GM12873 (cell line): Measurements from ENCODE around the gene TMEM151A.

ENCODE experiments used
- TF ChIP-seq, protein P1 (sequence below): IDR thresholded peaks from 2 replicates; pipeline ENCODE4 v1.5.1; 2012; ENCODE audit warnings: low read depth, mild to moderate bottlenecking, moderate library complexity, low read length, control low read depth; ENCODE audit not compliant: insufficient read depth; ENCODE audit errors: missing control alignments

Gene TMEM151A

DNA sequence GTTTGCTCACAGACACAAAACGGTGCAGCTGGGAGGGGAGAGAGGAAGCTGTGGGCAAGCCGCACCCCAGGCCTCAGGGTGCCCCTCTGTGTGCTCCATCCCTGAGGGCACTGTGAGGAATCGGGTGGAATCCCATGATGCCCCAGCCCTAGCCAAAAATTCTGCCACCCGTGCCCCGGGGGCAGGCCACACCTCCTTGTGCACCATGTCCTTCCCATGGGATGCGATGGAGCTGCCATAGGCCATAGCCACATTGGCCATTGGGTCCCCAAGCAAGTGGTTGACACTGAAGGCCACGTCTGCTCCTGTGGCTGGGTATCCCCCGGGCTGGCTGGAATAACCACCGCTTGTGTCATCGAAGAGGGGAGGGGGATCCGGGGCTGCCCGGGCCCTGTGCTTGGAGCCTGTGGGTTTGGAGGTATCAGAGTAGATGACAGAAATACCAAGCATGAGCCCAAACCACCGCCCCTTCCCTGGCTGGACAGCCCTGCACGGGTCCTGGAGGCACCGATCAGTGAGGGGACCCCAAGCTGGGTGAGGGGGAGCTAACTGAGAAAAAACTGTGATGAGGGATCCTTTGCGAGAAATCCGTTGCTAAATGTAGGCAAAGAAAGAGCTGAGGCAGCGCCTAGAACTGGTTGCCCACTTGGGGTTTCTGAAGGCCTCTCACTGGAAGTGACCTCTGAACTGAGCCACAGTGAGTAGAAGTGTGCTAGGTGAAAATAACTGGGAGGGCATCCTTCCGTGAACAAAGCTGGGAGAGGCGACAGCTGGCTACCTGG lies 3.6 kb upstream of the TMEM151A start:
- TF ChIP-seq, protein P1, sequence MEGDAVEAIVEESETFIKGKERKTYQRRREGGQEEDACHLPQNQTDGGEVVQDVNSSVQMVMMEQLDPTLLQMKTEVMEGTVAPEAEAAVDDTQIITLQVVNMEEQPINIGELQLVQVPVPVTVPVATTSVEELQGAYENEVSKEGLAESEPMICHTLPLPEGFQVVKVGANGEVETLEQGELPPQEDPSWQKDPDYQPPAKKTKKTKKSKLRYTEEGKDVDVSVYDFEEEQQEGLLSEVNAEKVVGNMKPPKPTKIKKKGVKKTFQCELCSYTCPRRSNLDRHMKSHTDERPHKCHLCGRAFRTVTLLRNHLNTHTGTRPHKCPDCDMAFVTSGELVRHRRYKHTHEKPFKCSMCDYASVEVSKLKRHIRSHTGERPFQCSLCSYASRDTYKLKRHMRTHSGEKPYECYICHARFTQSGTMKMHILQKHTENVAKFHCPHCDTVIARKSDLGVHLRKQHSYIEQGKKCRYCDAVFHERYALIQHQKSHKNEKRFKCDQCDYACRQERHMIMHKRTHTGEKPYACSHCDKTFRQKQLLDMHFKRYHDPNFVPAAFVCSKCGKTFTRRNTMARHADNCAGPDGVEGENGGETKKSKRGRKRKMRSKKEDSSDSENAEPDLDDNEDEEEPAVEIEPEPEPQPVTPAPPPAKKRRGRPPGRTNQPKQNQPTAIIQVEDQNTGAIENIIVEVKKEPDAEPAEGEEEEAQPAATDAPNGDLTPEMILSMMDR: no peak

GRCh38 chr11:66288671-66289547 lies 2.8 kb upstream of the TMEM151A start, which contains the start of gene YIF1A:
Gene YIF1A, minus strand, starts transcription at chr11:66289143. Its CDS starts 158 bp downstream, at chr11:66288985.
- TF ChIP-seq, protein P1: no peak

DNA sequence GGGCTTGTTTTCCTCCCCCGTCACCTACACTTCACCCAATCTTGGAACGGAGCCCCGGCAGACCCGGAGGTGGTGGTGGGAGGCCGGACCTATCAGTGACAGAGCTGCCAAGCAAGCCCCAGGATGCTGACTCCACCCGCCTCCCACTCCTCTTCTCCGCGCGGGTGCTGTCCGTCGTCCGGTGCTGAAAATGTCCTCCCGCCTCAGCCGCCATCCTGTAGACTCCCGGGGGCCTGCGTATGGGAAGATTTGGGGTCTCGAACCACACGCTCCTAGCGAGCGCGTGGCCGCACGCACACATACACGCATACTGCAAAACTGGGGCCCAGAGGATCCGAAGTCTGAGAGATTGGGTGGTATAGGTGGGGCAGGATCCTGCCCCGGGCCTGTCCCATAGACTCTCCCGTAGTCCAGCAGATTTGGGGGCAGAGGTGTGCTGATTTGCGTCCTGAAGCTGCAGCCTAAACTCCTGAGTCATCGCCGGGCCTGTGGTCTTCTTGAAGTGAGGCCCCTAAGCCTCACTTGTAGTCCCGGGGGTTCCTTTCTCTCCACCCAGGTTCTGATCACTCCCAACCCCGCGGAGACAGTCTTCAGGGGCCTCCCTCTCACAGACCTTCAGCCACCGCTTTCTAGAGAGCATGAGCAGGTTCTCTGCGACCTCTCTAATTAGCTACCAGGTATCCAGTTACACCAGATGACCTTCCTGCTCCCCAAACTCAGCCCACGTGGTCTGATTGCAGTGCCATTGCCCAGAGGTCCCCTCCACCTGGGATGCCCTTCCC lies 2.0 kb upstream of the TMEM151A start:
- TF ChIP-seq, protein P1: no peak

DNA sequence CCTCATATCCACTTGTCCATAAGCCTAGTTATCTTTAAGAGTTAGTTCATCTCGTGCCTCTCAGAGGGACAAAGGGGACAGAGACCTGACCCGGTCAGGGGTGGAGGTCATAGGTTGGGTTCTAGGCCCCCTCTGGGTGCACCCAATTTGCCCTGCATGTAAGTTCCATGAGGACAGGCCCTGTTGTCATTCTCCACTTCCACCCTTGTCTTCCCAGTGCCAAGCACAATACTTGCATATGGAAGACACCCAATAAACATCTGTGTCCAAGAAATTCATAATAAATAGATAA lies 1.4 kb upstream of the TMEM151A start:
- TF ChIP-seq, protein P1: no peak

DNA sequence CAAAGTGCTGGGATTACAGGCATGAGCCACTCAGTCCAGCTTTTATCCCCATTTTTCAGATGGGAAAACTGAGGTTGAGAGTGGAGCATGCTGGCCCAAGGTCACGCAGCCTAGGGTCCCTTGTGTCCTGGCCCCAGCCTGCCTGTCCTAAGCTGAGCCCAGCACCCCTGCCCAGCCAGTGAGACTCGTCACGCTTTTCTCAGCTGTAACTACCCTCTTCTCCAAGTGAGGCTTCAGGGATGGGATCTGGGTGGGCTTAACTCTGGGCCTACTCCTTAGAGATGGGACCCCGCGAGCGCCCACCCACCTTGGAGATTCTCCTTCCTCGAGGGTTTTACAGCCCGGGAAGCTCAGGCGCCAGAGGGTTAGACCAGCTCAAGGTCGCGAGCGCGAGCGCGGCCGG lies 390 bp upstream of the TMEM151A start:
- TF ChIP-seq, protein P1: no peak

DNA sequence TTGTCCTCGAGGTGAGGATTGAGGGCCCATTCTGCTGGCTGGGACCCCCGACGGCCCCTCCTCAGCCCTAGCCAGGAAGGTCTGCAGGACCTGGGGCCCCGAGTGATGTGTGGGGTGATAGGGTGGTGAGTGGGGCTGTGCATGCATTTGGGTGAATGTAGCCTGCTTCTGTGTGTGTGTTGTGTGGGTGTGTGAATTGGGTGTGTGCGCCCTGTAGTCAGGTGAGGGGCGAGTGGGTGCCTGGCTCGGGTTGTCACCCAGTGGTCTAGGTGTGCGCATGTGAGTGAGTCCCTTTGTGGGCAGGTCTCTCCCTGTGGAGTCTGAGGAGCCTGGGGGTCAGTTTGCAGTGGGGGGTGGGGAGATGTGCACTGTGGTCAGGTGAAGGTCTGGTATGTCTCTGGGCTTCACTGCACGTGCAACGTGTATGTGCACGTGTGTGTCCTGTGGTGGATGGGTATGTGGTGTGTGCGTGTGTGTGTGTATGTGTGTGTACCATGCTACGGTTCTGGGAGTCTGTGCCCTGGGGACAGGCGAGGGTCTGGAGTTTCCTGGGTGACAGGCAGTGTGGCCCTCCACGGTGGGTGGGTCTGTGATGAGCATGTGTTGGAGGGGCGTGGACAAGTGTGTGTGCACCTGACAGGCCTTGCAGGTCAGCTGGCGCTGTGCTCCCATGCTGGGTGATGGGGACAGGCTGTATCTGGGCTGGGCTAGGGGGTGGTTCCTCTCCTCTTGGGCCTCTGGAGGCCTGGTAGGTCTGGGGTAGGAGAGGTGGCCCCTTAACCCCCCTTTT lies 1.0 kb downstream of the TMEM151A start:
- TF ChIP-seq, protein P1: no peak

DNA sequence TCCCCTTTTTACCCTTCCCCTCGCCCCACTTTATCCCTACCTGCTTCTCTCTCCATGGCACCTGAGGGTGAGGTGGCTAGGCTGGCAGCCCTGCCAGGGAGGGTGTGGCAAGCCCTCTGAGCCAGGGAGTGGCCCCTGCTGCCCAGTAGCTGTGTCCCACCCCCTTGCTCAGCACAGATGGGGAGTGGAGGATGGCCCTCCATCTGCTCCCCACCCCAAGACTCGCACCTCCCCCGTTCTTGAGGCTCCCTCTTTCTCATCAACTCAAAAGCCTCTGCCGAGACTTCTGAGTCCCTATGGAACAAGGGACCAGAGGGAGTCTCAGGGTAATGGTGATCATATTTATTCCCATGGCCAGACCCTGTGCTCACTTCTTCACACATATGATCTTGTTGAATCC lies 1.7 kb downstream of the TMEM151A start:
- TF ChIP-seq, protein P1: no peak
